Measurements from ENCODE around the gene GDPD4.

GDPD4 gene

GRCh38 chr11:77294040-77294439, 7.4 kb downstream of the GDPD4 start:
- ChIA-PET POLR2A (no interaction called here), CTCF (no interaction called here)
- no peak for DNase-seq (ENCODE audit: extremely low spot score)
- TF ChIP-seq ARNT (IDR thresholded peaks at IDR 0.05) (no peak), SP1 (IDR thresholded peaks at IDR 0.05) (no peak), SUZ12 (IDR thresholded peaks at IDR 0.05) (no peak), FOXA1 (IDR thresholded peaks at IDR 0.05) (no peak), FOXM1 (IDR thresholded peaks at IDR 0.05; ENCODE audit: borderline replicate concordance) (no peak), FOXK2 (IDR thresholded peaks at IDR 0.05) (no peak), ELF4 (IDR thresholded peaks at IDR 0.05) (no peak)

GRCh38 chr11:77289737-77290136, 11.7 kb downstream of the GDPD4 start:
- DNase-seq (ENCODE audit: extremely low spot score), result no peak
- TF ChIP-seq TARDBP (IDR thresholded peaks at IDR 0.05), result no peak
- TF ChIP-seq HDGF (IDR thresholded peaks at IDR 0.05; ENCODE audit: borderline replicate concordance), result no peak
- no peak for TF ChIP-seq L3MBTL2 (conservative IDR thresholded peaks at IDR 0.05)
- no peak for TF ChIP-seq FOXK2 (IDR thresholded peaks at IDR 0.05)
- TF ChIP-seq SP1 (IDR thresholded peaks at IDR 0.05), result no peak
- TF ChIP-seq ARNT (IDR thresholded peaks at IDR 0.05), result no peak
- TF ChIP-seq, protein P1, sequence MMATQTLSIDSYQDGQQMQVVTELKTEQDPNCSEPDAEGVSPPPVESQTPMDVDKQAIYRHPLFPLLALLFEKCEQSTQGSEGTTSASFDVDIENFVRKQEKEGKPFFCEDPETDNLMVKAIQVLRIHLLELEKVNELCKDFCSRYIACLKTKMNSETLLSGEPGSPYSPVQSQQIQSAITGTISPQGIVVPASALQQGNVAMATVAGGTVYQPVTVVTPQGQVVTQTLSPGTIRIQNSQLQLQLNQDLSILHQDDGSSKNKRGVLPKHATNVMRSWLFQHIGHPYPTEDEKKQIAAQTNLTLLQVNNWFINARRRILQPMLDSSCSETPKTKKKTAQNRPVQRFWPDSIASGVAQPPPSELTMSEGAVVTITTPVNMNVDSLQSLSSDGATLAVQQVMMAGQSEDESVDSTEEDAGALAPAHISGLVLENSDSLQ (IDR thresholded peaks at IDR 0.05), result no peak
- no peak for TF ChIP-seq SUZ12 (IDR thresholded peaks at IDR 0.05)
- TF ChIP-seq ELF4 (IDR thresholded peaks at IDR 0.05), result no peak
- TF ChIP-seq ZNF384 (IDR thresholded peaks at IDR 0.05), result no peak
- TF ChIP-seq FOXA1 (IDR thresholded peaks at IDR 0.05), result no peak
- no peak for TF ChIP-seq CTBP1 (IDR thresholded peaks at IDR 0.05; ENCODE audit: borderline replicate concordance)
- TF ChIP-seq LEF1 (IDR thresholded peaks at IDR 0.05; ENCODE audit: borderline replicate concordance), result no peak
- no peak for TF ChIP-seq BHLHE40 (IDR thresholded peaks at IDR 0.05; ENCODE audit: borderline replicate concordance)
- no peak for TF ChIP-seq NFRKB (IDR thresholded peaks at IDR 0.05)
- no peak for TF ChIP-seq FOXM1 (IDR thresholded peaks at IDR 0.05; ENCODE audit: borderline replicate concordance)
- CTCF ChIA-PET, result no interaction called here
- POLR2A ChIA-PET, result no interaction called here

GRCh38 chr11:77287615-77288273, 13.7 kb downstream of the GDPD4 start:
- POLR2A ChIA-PET, result no interaction called here
- CTCF ChIA-PET, result no interaction called here
- no peak for TF ChIP-seq CTBP1 (IDR thresholded peaks at IDR 0.05; ENCODE audit: borderline replicate concordance)
- no peak for TF ChIP-seq L3MBTL2 (conservative IDR thresholded peaks at IDR 0.05)
- no peak for TF ChIP-seq ELF4 (IDR thresholded peaks at IDR 0.05)
- no peak for TF ChIP-seq TARDBP (IDR thresholded peaks at IDR 0.05)
- no peak for TF ChIP-seq ARNT (IDR thresholded peaks at IDR 0.05)
- TF ChIP-seq FOXK2 (IDR thresholded peaks at IDR 0.05), result no peak
- no peak for TF ChIP-seq FOXM1 (IDR thresholded peaks at IDR 0.05; ENCODE audit: borderline replicate concordance)
- TF ChIP-seq FOXA1 (IDR thresholded peaks at IDR 0.05), result no peak
- TF ChIP-seq, protein P1 (IDR thresholded peaks at IDR 0.05), result no peak
- no peak for TF ChIP-seq HDGF (IDR thresholded peaks at IDR 0.05; ENCODE audit: borderline replicate concordance)
- no peak for TF ChIP-seq ZNF384 (IDR thresholded peaks at IDR 0.05)
- no peak for DNase-seq (ENCODE audit: extremely low spot score)

GRCh38 chr11:77287136-77287535, 14.3 kb downstream of the GDPD4 start:
- TF ChIP-seq ZNF384 (IDR thresholded peaks at IDR 0.05), result no peak
- TF ChIP-seq NFRKB (IDR thresholded peaks at IDR 0.05), result no peak
- TF ChIP-seq ELF4 (IDR thresholded peaks at IDR 0.05), result no peak
- no peak for TF ChIP-seq HDGF (IDR thresholded peaks at IDR 0.05; ENCODE audit: borderline replicate concordance)
- TF ChIP-seq ARNT (IDR thresholded peaks at IDR 0.05), result no peak
- TF ChIP-seq FOXK2 (IDR thresholded peaks at IDR 0.05), result no peak
- TF ChIP-seq FOXM1 (IDR thresholded peaks at IDR 0.05; ENCODE audit: borderline replicate concordance), result no peak
- TF ChIP-seq SUZ12 (IDR thresholded peaks at IDR 0.05), result no peak
- ChIA-PET CTCF (no interaction called here), POLR2A (no interaction called here)
- no peak for DNase-seq (ENCODE audit: extremely low spot score)

DNA sequence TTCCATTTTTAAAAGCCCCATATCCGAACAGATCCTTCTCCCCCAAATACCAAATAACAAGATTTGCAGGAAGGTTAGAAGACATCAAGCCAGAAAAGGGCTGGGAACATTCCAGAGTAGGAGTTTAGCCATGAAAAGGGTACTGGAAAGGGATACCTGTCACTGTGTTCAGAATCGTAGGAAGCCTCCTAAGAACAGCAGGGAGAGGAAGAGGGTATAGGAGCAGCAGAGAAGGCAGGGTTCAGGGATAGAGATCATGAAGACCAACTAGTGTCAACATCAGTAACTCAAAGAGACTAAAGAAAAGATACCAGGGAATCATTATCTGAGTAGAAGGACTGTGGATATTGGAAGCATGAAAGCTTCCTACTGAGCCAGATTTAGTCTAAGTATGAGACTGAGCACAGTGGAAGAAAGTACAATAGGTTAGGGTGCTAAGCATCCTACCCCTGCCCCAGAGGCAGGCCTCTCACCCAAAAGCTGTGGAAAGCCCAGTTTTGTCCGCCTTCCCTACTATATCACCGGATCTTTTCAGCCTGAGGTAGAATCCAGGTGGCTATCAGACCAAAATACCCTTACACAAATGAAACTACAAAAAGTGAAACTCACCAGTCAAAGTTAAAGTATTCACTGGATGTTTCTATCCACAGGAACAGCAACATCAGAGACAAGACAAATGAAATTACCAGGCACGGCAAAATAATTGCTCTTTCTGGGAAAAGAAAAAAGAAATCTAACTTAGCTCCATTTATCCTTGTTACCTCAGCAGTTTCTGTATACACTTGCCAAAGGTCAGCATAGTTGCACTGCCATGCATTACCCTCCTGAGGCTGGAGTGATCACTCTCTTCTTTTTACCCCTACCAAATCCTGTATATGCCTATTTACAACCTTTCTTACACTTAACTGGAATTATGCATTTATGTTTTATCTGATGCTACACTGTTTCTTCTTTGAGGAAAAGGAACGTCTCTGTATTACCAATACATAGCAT, 16.7 kb downstream of the GDPD4 start:
- ChIA-PET CTCF (no interaction called here), POLR2A (no interaction called here)

More for the DNA sequence above, 16.7 kb downstream of the GDPD4 start:
- TF ChIP-seq HDGF (IDR thresholded peaks at IDR 0.05; ENCODE audit: borderline replicate concordance) (no peak), BHLHE40 (IDR thresholded peaks at IDR 0.05; ENCODE audit: borderline replicate concordance) (no peak), NFRKB (IDR thresholded peaks at IDR 0.05) (no peak), ZNF384 (IDR thresholded peaks at IDR 0.05) (no peak), LEF1 (IDR thresholded peaks at IDR 0.05; ENCODE audit: borderline replicate concordance) (no peak), SP1 (IDR thresholded peaks at IDR 0.05) (no peak), ELF4 (IDR thresholded peaks at IDR 0.05) (no peak), FOXM1 (IDR thresholded peaks at IDR 0.05; ENCODE audit: borderline replicate concordance) (no peak), ARNT (IDR thresholded peaks at IDR 0.05) (no peak), L3MBTL2 (conservative IDR thresholded peaks at IDR 0.05) (no peak), TARDBP (IDR thresholded peaks at IDR 0.05) (no peak), FOXK2 (IDR thresholded peaks at IDR 0.05) (no peak), CTBP1 (IDR thresholded peaks at IDR 0.05; ENCODE audit: borderline replicate concordance) (no peak), FOXA1 (IDR thresholded peaks at IDR 0.05) (no peak), SUZ12 (IDR thresholded peaks at IDR 0.05) (no peak)
- TF ChIP-seq, protein P1 (IDR thresholded peaks at IDR 0.05), result no peak
- DNase-seq (ENCODE audit: extremely low spot score), result no peak
